GM13977 (cell line): Measurements from ENCODE around the gene BBS1.

Experiments used
- DNase-seq: peaks from one replicate; pipeline ENCODE4 v3.0.0; 2012; ENCODE audit warnings: low spot score
- in situ Hi-C: fragments of 300-500 bp; cut with MboI; formaldehyde crosslinking; loops from one replicate; pipeline ENCODE4 v1.12.0; 2022; ENCODE audit warnings: low sequenced_read_pairs, low pct_unique_long_range_greater_than_20kb, mixed read lengths, inconsistent platforms; ENCODE audit not compliant: unreplicated experiment
- TF ChIP-seq, protein P1 (sequence below): IDR thresholded peaks from 2 replicates; pipeline ENCODE4 v1.5.1; 2012; ENCODE audit warnings: mild to moderate bottlenecking, control low read depth; ENCODE audit not compliant: insufficient read depth; ENCODE audit errors: extremely low read depth, missing control alignments

Gene BBS1

DNA sequence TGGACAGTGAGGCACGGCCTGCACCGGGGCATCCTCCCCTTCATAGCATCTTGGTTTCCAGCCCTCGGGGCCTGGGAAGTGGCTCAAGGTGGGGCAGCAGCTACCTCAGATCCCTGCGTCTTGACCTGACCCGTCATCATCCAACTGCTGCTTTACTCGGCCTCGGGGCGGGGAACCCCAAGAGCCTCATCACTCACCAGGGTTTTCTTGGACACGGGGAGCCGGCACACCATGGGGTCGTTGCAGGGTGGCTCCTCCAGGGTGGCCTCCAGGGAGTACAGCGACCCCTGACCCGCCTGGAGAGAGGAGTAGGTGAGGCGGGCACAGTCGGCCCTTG, 57.3 kb downstream of the BBS1 start:
- in situ Hi-C loops = loop anchor here (25.0 kb wide), 1 partner anchor 270 kb away; the partner anchor contains the start of gene RCE1
- no peak for DNase-seq
- TF ChIP-seq, protein P1, sequence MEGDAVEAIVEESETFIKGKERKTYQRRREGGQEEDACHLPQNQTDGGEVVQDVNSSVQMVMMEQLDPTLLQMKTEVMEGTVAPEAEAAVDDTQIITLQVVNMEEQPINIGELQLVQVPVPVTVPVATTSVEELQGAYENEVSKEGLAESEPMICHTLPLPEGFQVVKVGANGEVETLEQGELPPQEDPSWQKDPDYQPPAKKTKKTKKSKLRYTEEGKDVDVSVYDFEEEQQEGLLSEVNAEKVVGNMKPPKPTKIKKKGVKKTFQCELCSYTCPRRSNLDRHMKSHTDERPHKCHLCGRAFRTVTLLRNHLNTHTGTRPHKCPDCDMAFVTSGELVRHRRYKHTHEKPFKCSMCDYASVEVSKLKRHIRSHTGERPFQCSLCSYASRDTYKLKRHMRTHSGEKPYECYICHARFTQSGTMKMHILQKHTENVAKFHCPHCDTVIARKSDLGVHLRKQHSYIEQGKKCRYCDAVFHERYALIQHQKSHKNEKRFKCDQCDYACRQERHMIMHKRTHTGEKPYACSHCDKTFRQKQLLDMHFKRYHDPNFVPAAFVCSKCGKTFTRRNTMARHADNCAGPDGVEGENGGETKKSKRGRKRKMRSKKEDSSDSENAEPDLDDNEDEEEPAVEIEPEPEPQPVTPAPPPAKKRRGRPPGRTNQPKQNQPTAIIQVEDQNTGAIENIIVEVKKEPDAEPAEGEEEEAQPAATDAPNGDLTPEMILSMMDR = no peak

DNA sequence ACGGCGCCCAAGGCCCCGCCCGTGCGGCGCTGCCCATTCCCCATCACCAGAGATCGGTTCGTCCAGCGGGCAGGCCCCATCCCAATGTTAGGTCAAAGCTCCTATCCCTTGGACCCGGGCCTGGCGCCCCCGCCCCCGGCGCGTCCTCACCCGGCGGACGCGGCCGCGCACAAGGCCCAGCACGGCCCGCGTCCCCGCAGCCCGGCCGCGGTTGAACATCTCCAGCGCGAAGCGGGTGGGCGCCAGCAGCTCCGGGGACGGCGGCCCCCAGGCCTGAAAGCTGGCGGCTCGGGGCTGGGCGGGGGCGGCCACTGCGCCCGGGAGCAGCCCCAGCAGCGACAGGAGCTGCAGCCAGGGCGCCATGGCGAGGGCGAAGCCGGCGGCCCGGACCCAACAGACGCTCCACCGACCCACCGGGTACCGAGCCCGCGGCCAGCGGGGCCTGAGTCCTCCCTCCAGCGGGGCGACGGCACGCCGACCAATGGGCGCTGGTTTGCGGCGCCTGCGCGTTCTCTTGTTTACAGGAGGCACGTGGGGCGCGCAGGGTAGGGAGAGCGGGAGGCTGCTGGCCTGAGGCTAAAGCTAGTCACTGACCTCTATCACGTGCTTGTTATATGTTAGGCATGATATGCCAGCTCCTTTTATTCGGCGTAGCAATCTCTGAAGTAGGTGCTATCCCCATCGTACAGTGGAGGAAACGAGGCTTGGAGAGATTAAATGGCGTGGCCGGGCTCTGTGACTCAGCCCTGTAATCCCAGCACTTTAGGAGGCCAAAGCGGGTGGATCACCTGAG, 57.9 kb downstream of the BBS1 start, which contains the start of gene CTSF:
CTSF (minus strand) TSS at position 483 of the 793 bp plus-strand sequence; CDS start at position 363, 120 bp downstream.
- TF ChIP-seq, protein P1 = no peak
- peak; percentile 91 for DNase-seq
- in situ Hi-C loops = loop anchor here (25.0 kb wide), 1 partner anchor 269 kb away; the partner anchor contains the start of gene RCE1

DNA sequence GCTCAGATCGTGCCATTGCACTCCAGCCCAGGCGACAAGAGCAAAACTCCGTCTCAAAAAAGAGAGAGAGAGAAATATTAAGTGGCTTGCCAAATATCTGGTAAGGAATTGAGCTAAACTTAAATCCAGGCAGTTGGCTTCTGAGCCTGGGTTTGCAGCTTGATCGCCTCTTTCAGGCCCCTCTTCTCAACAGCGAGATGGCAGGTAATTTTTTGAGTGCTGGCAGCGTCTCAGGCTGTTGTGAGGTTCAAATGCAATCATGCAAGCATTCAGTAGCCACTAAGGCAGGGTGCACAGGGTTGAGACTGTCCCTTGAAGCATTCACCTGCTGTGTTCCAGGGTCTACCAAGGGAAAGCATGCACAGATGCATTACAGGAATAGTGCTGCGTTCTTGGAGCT, 58.6 kb downstream of the BBS1 start:
- TF ChIP-seq, protein P1 = no peak
- in situ Hi-C loops = loop anchor here (25.0 kb wide), 1 partner anchor 268 kb away; the partner anchor contains the start of gene RCE1

DNA sequence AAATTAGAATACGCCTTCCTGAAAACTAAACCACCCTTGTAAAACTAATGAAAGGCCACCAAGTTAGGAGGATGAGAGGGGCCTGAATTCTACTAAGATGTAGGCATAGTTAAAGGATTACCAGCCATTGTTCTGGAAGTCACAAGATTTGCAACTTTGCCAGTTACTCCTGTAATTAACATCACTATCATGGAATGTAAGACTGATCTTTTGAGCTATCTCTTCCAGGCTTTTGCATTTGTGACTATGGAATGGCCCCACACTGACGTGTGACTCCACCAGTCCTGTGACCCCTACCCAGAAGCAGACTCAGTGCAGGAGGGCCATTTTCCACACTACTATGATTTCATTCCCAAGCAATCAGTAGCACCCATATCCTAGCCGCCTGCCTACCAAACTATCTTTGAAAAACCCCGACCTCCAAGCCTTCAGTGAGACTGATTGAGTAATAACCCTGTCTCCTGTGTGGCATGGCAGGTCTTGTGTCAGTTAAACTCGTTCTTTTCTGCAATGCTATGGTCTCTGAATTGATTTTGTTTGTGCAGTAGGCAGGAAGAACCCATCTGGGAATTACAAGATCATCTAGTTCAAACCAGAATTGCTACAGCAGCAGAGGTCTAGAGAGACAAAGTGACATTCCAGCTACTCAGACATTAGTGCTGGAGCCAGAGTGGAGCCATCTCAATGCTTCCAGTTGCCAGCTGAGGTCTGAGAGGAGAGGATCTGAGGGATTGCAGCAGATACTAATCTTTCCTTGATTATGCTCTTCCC, 59.8 kb downstream of the BBS1 start:
- TF ChIP-seq, protein P1 = no peak
- in situ Hi-C loops = loop anchor here (25.0 kb wide), 1 partner anchor 267 kb away; the partner anchor contains the start of gene RCE1
- no peak for DNase-seq

More for the DNA sequence above, 58.6 kb downstream of the BBS1 start:
- no peak for DNase-seq

DNA sequence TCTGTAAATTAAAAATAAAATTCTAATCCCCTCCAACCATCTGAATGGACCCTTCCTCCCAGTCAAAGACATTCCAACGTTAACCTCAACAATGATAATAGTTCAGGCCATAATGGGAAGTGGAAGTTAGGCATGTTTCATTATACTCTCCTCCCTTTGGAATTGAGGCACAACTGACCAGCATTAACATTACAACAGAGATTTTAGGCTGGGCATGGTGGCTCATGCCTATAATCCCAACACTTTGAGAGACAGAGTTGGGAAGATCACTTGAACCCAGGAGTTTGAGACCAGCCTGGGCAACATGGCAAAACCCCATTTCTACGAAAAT, 60.4 kb downstream of the BBS1 start:
- in situ Hi-C loops = loop anchor here (25.0 kb wide), 1 partner anchor 266 kb away; the partner anchor contains the start of gene RCE1
- DNase-seq = no peak
- TF ChIP-seq, protein P1 = no peak

DNA sequence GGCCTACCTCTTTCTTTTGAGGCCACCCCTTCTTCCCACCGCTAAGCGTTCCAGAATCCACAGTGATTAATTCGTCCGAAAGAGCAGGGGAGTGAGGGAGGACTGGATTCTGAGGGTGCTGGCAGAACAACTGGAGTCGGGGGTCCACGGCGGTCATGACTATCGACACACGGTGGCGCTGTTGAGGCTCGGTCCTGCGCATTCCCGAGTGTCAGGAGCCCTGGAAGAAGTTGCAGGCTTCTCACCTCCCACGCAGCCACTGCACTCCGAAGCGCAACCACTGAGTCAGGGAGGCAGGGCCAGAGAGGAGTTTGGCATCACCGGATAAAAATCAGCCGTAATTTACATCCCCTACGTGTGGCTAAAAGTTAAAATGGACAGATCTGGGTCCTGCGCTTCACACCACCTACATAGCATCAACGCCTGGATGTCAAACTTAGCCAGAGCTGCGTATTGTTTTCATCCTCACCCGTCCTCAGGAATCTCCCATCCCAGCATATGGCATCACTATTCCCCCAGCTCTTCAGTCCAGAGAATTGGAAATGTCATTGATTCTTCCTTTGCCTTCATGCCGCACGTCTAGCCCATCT, 68.7 kb downstream of the BBS1 start:
- in situ Hi-C loops = no loop called here
- TF ChIP-seq, protein P1 = peak; percentile 87
- DNase-seq = peak; percentile 84
